Measurements from ENCODE around the gene BCAS1. TPM values are rescaled to one million over a fixed set of nuclear protein-coding genes. Genes with fewer than 3 reads are reported as not detected.

The BCAS1 gene
- total RNA-seq, 1 experiment from 2014 or later, result 1.2 TPM

- Mint-ChIP-seq H3K9me3 (ENCODE audit: unreplicated experiment) (peaks cover 10% of the 10 kb centered on the region), H3K4me3 (ENCODE audit: unreplicated experiment) (no peak overlapping the region), H3K27me3 (ENCODE audit: insufficient read depth, unreplicated experiment) (no peaks in the 10 kb centered on the region), H3K36me3 (ENCODE audit: insufficient read depth, unreplicated experiment) (no peaks in the 10 kb centered on the region), H3K27ac (ENCODE audit: unreplicated experiment) (no peak overlapping the region), H3K4me1 (ENCODE audit: low read depth, unreplicated experiment) (no peaks in the 10 kb centered on the region)
- intact Hi-C loops (cut with micrococcal nuclease; ENCODE audit: unreplicated experiment), result no loop called here
- H3K27me3 ChIP-seq (replicated peaks; ENCODE audit: control insufficient read depth, insufficient read depth, low read length), result no peaks in the 10 kb centered on the region
- no peaks in the 10 kb centered on the region for H3K36me3 ChIP-seq (ENCODE audit: control insufficient read depth, insufficient read depth, low read length)
- H3K9me3 ChIP-seq, result peaks cover 5% of the 10 kb centered on the region; the same call in 1 of the 2 replicates
- DNase-seq, result no peak
- H3K4me1 ChIP-seq, result no peaks in the 10 kb centered on the region
- CTCF ChIA-PET, result interaction anchor here (0.6 kb wide), 1 partner anchor 11 kb away, joined by 3 read pairs; no protein-coding TSS in a partner anchor
- POLR2A ChIA-PET, result no interaction called here
- no peak for TF ChIP-seq CTCF (IDR thresholded peaks at IDR 0.05; ENCODE audit: insufficient read depth in 1 of 2, low read depth in 1 of 2, low read length in 1 of 2, severe bottlenecking in 1 of 2, unreplicated experiment in 1 of 2)
- no TSS peak for BruUV-seq (replicated peaks)
- H3K4me3 ChIP-seq (ENCODE audit: low read depth, low read length), result no peak overlapping the region
Measured at GRCh38 chr20:53950031-53950430, 120.4 kb downstream of the BCAS1 start.

DNA sequence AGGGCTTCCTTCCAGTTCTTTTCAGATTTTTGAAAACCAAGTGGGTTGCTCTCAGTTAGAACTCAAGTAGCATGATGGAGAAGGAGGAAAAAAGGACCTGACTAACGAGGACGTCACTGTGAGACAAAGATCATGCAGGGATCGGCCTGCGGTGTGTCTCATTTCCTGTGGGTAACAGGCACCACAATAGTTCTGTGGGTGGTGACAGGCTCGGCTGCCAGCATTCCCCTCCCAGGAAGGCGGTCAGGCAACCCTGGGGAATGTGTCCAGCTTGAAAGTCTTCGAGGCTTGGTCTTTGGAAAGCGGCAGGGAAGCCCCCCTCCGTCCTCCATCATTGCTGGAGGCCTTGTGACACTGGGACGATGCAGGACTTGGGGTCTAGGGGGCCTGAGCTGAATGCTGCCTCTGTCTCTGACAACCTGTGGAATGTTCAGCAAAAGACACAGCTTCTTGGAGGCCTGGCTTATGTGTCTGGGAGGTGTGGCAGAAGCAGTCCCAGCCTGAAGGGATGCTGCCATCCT lies 121.0 kb downstream of the BCAS1 start:
- Mint-ChIP-seq H3K9me3 (ENCODE audit: unreplicated experiment) (peaks cover 10% of the 10 kb centered on the region), H3K4me3 (ENCODE audit: unreplicated experiment) (no peak overlapping the region), H3K27me3 (ENCODE audit: insufficient read depth, unreplicated experiment) (no peaks in the 10 kb centered on the region), H3K4me1 (ENCODE audit: low read depth, unreplicated experiment) (no peaks in the 10 kb centered on the region), H3K36me3 (ENCODE audit: insufficient read depth, unreplicated experiment) (no peaks in the 10 kb centered on the region), H3K27ac (ENCODE audit: unreplicated experiment) (no peak overlapping the region)
- Histone ChIP-seq H3K4me1 (no peaks in the 10 kb centered on the region), H3K9me3 (peaks cover 5% of the 10 kb centered on the region; the same call in 1 of the 2 replicates), H3K36me3 (ENCODE audit: control insufficient read depth, insufficient read depth, low read length) (no peaks in the 10 kb centered on the region), H3K27me3 (replicated peaks; ENCODE audit: control insufficient read depth, insufficient read depth, low read length) (no peaks in the 10 kb centered on the region; the same call in 1 of the 2 replicates), H3K4me3 (ENCODE audit: low read depth, low read length) (no peak overlapping the region)
- intact Hi-C loops (cut with micrococcal nuclease; ENCODE audit: unreplicated experiment), result no loop called here
- ChIA-PET CTCF (interaction anchor here (0.6 kb wide), 1 partner anchor 10 kb away, joined by 3 read pairs; no protein-coding TSS in a partner anchor), POLR2A (no interaction called here)
- DNase-seq, result no peak
- no peak for TF ChIP-seq CTCF (IDR thresholded peaks at IDR 0.05; ENCODE audit: insufficient read depth in 1 of 2, low read depth in 1 of 2, low read length in 1 of 2, severe bottlenecking in 1 of 2, unreplicated experiment in 1 of 2)
- BruUV-seq (replicated peaks), result no TSS peak

GRCh38 chr20:53948383-53949318 lies 121.7 kb downstream of the BCAS1 start:
- Mint-ChIP-seq H3K27me3 (ENCODE audit: insufficient read depth, unreplicated experiment) (no peaks in the 10 kb centered on the region), H3K9me3 (ENCODE audit: unreplicated experiment) (peaks cover 10% of the 10 kb centered on the region), H3K4me1 (ENCODE audit: low read depth, unreplicated experiment) (no peaks in the 10 kb centered on the region), H3K27ac (ENCODE audit: unreplicated experiment) (no peak overlapping the region), H3K4me3 (ENCODE audit: unreplicated experiment) (no peak overlapping the region), H3K36me3 (ENCODE audit: insufficient read depth, unreplicated experiment) (no peaks in the 10 kb centered on the region)
- no TSS peak for BruUV-seq (replicated peaks)
- peaks cover 5% of the 10 kb centered on the region; the same call in 1 of the 2 replicates for H3K9me3 ChIP-seq
- no peak for TF ChIP-seq CTCF (IDR thresholded peaks at IDR 0.05; ENCODE audit: insufficient read depth in 1 of 2, low read depth in 1 of 2, low read length in 1 of 2, severe bottlenecking in 1 of 2, unreplicated experiment in 1 of 2)
- CTCF ChIA-PET, result no interaction called here
- POLR2A ChIA-PET, result no interaction called here
- no peak overlapping the region for H3K4me3 ChIP-seq (ENCODE audit: low read depth, low read length)
- intact Hi-C loops (cut with micrococcal nuclease; ENCODE audit: unreplicated experiment), result no loop called here
- no peaks in the 10 kb centered on the region for H3K4me1 ChIP-seq
- H3K27me3 ChIP-seq (replicated peaks; ENCODE audit: control insufficient read depth, insufficient read depth, low read length), result no peaks in the 10 kb centered on the region; the same call in 1 of the 2 replicates
- DNase-seq, result no peak
- no peaks in the 10 kb centered on the region for H3K36me3 ChIP-seq (ENCODE audit: control insufficient read depth, insufficient read depth, low read length)
